Cardiac muscle cell (in vitro differentiated cells and primary cell): ENCODE measurements around the gene TBC1D5. TPM values are rescaled to one million over a fixed set of nuclear protein-coding genes. Genes with fewer than 3 reads are reported as not detected.
"Not testable (repeated sequence)": the region's sequence is repeated elsewhere in the genome, so short reads cannot be mapped to it uniquely, and the experiment has no call there.

Source experiments
- DNase-seq, 2 donors: peaks; one replicate each; pipeline versions ENCODE4 v3.0.0 to v3.0.0-alpha.2; 2010 to 2017; ENCODE audit warnings: low read depth in 1 of 2, low spot score in 1 of 2
- H3K27ac ChIP-seq: fragments of 200-600 bp; sonication (generic); 2 replicates; pipeline ENCODE4 v1.5.1; 2016
- H3K27me3 ChIP-seq: fragments of 200-600 bp; sonication (generic); 2 replicates; pipeline ENCODE4 v1.6.0; 2016; ENCODE audit warnings: control low read depth
- H3K36me3 ChIP-seq: fragments of 200-600 bp; sonication (generic); 2 replicates; pipeline ENCODE4 v1.5.1; 2016; ENCODE audit warnings: control low read depth
- H3K4me1 ChIP-seq: fragments of 200-600 bp; sonication (generic); 2 replicates; pipeline ENCODE4 v1.8.1; 2017; ENCODE audit warnings: low read depth, mild to moderate bottlenecking, mixed run types
- H3K4me3 ChIP-seq: fragments of 200-600 bp; sonication (generic); 2 replicates; pipeline ENCODE4 v1.5.1; 2016; ENCODE audit warnings: mild to moderate bottlenecking
- H3K9me3 ChIP-seq: fragments of 200-600 bp; sonication (generic); 2 replicates; pipeline ENCODE4 v1.5.1; 2017; ENCODE audit warnings: low read depth, mild to moderate bottlenecking, control low read depth
- polyA plus RNA-seq: library from polyadenylated mRNA; unstranded; fragments of >200 nt; fragmentation: Nextera tagmentation; extraction: Ambion mirVana; gene quantifications from 2 replicates; pipeline ENCODE4 v1.2.1, GENCODE V29; 2016
- total RNA-seq: library from RNA; depleted of rRNA; stranded (reverse); fragments of >200 nt; gene quantifications from 2 replicates; pipeline ENCODE4 v1.2.3, GENCODE V29; 2016
- TF ChIP-seq, protein P1 (sequence below): IDR thresholded peaks from 2 replicates; pipeline ENCODE4 v1.5.1; 2012; ENCODE audit warnings: low read depth, mild to moderate bottlenecking, low read length

The TBC1D5 gene, protein sequence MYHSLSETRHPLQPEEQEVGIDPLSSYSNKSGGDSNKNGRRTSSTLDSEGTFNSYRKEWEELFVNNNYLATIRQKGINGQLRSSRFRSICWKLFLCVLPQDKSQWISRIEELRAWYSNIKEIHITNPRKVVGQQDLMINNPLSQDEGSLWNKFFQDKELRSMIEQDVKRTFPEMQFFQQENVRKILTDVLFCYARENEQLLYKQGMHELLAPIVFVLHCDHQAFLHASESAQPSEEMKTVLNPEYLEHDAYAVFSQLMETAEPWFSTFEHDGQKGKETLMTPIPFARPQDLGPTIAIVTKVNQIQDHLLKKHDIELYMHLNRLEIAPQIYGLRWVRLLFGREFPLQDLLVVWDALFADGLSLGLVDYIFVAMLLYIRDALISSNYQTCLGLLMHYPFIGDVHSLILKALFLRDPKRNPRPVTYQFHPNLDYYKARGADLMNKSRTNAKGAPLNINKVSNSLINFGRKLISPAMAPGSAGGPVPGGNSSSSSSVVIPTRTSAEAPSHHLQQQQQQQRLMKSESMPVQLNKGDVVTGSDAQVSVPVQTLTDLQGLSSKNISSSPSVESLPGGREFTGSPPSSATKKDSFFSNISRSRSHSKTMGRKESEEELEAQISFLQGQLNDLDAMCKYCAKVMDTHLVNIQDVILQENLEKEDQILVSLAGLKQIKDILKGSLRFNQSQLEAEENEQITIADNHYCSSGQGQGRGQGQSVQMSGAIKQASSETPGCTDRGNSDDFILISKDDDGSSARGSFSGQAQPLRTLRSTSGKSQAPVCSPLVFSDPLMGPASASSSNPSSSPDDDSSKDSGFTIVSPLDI
- total RNA-seq (62.8 and 66.6 TPM in 2 replicates), polyA plus RNA-seq (34.5 and 46.2 TPM in 2 replicates)

DNA sequence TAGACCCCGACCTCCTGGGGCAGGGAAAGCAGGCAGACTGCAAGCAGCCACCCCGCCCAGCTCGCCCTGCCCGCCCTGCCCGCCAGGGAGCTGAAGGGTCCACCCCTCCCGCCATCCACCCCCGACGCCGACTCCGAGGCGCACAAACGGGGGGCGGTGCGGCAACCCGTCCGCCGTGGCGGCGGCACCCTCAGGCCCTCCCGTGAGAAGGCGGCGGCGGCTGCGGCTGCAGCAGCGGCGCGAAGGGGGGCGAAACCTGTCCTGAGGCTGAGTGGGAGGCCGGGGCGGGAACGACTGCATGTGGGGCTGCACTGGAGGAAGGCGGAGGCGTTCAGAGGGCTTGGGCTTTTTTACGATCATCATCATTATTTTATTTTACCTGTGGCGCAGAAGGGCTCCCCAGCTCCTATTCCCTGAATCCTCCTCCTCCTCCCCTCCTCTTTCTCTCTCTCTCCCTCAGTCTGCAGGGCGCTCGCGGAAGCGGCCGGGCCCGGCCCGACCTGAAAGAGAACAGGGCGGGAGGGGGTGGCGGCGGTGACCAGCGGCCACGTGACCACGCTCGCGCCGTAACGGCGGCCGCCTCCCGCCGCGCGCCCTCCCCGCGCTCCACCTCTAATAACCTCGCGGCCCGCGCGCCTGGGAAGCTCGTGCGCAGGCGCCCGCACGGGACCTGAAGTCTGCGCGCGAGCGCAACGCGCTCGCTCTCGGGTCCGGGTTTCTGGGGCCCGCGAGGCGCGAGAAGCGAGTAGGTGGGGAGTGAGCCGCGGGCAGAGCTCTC lies at the start of gene TBC1D5:
TBC1D5 (minus strand) TSS at position 530 of the 778 bp plus-strand sequence. CDS start 234,061 bp downstream, outside the sequence.
- Histone ChIP-seq H3K27ac (peak within 1 kb of the TSS; percentile 99), H3K27me3 (no peaks in the 10 kb centered on the region), H3K9me3 (no peaks in the 10 kb centered on the region), H3K36me3 (no peaks in the 10 kb centered on the region), H3K4me1 (peaks cover 23% of the 10 kb centered on the region), H3K4me3 (peak within 1 kb of the TSS; percentile 86)
- peak; percentile 98 to 99 for DNase-seq
- TF ChIP-seq, protein P1, sequence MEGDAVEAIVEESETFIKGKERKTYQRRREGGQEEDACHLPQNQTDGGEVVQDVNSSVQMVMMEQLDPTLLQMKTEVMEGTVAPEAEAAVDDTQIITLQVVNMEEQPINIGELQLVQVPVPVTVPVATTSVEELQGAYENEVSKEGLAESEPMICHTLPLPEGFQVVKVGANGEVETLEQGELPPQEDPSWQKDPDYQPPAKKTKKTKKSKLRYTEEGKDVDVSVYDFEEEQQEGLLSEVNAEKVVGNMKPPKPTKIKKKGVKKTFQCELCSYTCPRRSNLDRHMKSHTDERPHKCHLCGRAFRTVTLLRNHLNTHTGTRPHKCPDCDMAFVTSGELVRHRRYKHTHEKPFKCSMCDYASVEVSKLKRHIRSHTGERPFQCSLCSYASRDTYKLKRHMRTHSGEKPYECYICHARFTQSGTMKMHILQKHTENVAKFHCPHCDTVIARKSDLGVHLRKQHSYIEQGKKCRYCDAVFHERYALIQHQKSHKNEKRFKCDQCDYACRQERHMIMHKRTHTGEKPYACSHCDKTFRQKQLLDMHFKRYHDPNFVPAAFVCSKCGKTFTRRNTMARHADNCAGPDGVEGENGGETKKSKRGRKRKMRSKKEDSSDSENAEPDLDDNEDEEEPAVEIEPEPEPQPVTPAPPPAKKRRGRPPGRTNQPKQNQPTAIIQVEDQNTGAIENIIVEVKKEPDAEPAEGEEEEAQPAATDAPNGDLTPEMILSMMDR: no peak

DNA sequence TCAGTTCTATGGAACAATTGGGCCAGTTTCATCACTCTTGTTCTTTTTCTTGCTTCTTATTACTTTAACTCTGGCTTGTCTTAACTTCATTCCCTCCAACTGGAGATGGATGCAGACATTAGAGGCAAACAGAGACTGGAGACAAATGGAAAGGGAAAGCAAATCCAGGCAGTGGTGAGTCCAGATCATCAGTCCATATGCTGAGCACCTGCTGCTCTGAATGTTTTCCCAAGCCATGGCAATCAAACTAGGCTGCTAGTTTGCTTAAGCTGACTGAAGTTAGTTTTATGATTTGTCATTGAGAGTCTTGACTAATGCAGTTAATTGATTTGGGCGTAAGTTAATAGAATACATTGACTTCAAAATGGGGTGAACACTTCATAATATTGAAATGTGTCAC lies 41.0 kb upstream of the TBC1D5 start:
- H3K27ac ChIP-seq: no peak overlapping the region
- TF ChIP-seq, protein P1: no peak
- no peaks in the 10 kb centered on the region for H3K9me3 ChIP-seq
- no peak overlapping the region for H3K4me3 ChIP-seq
- H3K4me1 ChIP-seq: no peaks in the 10 kb centered on the region
- no peak for DNase-seq
- no peaks in the 10 kb centered on the region for H3K36me3 ChIP-seq
- no peaks in the 10 kb centered on the region for H3K27me3 ChIP-seq

DNA sequence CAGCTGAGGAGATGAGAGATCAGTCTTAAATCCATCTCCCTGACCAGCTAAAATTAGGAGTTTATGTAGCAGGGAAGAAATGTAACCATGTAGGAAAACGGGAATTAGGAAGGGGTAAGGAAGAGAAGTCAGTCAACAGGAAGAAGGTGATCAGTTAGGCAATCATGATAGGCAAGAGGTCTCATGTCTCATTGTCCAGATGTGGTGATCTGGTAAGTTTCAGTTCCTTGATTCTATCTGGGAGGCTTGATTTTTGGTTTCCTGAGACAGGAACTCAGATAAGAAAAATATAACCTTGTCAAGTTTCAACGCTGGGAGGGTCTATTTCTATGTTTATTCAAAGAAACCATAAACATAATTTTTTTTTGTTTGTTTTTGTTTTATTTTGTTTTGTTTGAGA lies 40.3 kb upstream of the TBC1D5 start:
- TF ChIP-seq, protein P1: no peak
- H3K4me3 ChIP-seq: no peak overlapping the region

DNA sequence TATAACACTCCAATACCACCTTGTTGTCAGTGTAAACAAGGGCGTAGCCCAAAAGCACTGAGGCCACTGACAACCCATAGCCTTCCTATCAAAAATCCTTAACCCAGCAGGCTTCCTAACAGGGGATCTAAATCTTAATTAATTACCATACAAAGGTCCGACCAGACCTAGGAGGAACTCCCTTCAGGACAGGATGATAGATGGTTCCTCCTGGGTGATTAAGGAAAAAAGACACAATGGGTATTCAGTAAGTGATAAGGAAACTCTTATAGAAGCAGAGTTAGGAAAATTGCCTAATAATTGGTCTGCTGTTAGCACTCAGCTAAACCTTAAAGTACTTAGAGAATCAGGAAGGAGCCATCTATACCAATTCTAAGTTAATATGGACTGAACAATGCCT lies 37.9 kb upstream of the TBC1D5 start:
- not testable (repeated sequence) for H3K9me3 ChIP-seq, H3K4me1 ChIP-seq, H3K36me3 ChIP-seq, DNase-seq, H3K27ac ChIP-seq, H3K27me3 ChIP-seq, H3K4me3 ChIP-seq

More for the DNA sequence above, 40.3 kb upstream of the TBC1D5 start:
- Histone ChIP-seq H3K36me3 (no peaks in the 10 kb centered on the region), H3K4me1 (no peaks in the 10 kb centered on the region), H3K27ac (no peak overlapping the region), H3K9me3 (no peaks in the 10 kb centered on the region), H3K27me3 (no peaks in the 10 kb centered on the region)
- DNase-seq: no peak

DNA sequence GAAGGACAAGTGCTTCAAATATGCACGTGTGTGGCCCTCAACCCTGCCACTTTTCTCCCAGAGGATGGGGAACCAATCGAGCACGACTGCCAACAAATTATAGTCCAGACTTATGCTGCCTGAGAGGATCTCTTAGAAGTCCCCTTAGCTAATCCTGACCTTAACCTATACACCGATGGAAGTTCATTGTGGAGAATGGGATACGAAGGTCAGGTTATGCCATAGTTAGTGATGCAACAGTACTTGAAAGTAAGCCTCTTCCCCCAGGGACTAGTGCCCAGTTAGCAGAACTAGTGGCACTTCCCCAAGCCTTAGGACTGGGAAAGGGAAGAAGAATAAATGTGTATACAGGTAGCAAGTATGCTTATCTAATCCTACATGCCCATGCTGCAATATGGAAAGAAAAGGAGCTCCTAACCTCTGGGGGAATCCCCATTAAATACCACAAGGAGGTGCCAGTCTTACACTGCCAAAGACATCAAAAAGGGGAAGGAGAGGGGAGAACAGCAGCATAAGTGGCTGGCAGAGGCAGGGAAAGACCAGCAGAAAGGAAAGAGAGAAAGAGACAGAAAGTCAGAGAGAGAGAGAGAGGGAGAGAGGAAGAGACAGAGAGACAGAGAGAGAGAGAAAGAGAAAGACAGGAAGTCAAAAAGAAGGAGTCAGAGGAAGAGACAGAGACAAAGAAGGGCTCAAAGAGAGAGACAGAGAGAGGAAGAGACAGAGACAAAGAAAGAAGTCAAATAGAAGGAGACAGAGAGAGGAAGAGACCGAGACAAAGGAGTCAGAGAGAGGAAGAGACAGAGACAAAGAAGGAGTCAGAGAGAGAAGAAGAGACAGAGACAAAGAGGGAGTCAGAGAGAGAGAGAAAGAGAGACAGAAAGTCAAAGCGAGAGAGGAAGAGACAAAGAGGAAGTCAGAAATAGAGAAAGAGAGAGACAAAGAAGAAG lies 37.1 kb upstream of the TBC1D5 start:
- H3K9me3 ChIP-seq, H3K4me3 ChIP-seq, H3K27me3 ChIP-seq, DNase-seq, H3K4me1 ChIP-seq, H3K36me3 ChIP-seq, H3K27ac ChIP-seq: not testable (repeated sequence)

DNA sequence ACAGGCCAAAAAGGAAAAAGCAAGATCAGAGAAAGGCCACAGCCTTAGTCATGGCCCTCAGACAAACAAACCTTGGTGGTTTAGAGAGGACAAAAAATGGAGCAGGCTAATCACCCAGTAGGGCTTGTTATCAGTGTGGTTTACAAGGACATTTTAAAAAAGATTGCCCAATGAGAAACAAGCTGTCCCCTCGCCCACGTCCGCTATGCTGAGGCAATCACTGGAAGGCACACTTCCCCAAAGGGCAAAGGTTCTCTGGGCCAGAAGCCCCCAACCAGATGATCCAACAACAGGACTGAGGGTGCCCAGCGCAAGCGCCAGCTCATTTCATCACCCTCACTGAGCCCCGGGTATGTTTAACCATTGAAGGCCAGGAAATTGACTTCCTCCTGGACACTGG lies 34.9 kb upstream of the TBC1D5 start:
- not testable (repeated sequence) for H3K36me3 ChIP-seq, H3K9me3 ChIP-seq, H3K4me3 ChIP-seq, DNase-seq, H3K4me1 ChIP-seq, H3K27ac ChIP-seq, H3K27me3 ChIP-seq
